ENCODE measurements around the gene MAL.

Gene MAL

DNA sequence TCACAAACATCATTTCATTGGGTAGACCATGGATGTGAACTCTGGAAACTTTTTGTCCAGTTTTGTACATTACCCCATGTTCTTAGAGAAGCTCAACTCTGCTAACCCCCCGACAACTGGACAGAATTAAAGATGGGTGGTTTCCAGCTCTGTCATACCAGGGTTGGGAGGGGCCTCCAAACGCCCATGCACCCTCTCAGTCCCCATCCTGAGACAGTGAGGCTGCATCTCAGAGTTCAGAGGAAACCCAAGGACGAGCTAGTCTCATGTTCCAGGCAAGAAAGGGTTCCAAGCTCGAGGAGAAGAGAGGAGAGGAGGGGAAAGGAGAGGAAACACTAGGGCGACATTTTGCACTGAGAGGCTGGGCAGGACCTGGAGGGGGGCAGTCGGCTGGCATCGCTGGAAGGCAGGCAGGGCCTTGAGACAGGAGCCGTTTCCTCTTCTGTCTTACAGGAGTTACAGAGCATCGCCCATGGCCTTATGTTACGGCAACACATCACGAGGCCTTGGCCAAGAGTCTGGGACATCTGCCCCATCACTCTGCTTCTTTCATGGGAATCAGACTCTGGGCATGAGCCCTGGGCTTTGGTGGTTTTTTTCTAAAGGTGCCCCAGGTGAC lies 16.4 kb downstream of the MAL start:
- peaks cover 2% of the 10 kb centered on the region for H3K27me3 ChIP-seq (replicated peaks)
- no peak overlapping the region for H3K27ac ChIP-seq
- in situ Hi-C loops (cut with HindIII; ENCODE audit: low pct_ligation_motif_present, low sequenced_read_pairs), result no loop called here
- no peak overlapping the region for H3K4me3 ChIP-seq (ENCODE audit: low read depth, low read length)
- DNase-seq, result no peak
- no peaks in the 10 kb centered on the region for H3K36me3 ChIP-seq (replicated peaks)
- TF ChIP-seq, protein P1, sequence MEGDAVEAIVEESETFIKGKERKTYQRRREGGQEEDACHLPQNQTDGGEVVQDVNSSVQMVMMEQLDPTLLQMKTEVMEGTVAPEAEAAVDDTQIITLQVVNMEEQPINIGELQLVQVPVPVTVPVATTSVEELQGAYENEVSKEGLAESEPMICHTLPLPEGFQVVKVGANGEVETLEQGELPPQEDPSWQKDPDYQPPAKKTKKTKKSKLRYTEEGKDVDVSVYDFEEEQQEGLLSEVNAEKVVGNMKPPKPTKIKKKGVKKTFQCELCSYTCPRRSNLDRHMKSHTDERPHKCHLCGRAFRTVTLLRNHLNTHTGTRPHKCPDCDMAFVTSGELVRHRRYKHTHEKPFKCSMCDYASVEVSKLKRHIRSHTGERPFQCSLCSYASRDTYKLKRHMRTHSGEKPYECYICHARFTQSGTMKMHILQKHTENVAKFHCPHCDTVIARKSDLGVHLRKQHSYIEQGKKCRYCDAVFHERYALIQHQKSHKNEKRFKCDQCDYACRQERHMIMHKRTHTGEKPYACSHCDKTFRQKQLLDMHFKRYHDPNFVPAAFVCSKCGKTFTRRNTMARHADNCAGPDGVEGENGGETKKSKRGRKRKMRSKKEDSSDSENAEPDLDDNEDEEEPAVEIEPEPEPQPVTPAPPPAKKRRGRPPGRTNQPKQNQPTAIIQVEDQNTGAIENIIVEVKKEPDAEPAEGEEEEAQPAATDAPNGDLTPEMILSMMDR (IDR thresholded peaks at IDR 0.05; ENCODE audit: low read depth, low read length, missing control alignments), result no peak

DNA sequence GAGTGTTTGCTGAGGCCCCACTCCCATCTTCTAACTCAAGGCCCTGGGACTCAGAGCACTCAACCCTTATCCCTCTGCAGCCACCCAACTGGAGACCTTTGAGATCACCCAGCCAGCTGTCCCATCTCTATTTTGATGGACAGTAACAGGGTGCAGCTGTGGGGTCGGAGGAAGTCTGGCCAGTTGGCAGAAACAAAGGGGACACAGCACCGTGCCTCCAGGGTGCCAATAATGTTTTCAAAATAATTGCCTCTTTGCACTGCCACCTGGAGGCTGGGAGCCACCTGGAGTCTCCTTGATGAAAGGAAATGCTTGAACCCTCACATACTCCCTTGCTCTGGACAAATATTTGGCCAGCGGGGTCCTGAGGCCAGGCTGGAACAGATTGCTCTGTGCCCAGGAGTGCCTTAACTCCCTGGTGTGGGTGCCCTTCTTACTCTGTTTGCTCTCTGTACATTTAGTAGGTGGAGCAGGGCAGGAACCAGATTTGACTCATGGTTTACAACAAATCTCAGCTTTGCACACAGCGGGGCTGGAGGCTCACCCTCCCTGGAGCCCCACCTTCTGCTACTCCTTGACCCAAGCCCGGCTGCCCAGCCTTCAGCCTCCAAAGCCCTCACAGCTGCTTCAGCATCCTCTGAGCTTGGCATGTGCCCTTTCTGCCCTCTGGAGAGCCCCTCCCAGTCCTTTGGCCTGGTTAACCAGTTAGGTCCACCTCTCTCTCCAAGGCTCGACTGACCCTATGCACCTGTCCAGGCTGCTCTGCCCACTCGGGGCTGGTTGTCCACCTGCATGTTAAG lies 17.2 kb downstream of the MAL start:
- DNase-seq, result no peak
- Histone ChIP-seq H3K36me3 (replicated peaks) (no peaks in the 10 kb centered on the region), H3K27ac (no peak overlapping the region), H3K4me3 (ENCODE audit: low read depth, low read length) (no peak overlapping the region), H3K27me3 (replicated peaks) (peaks cover 2% of the 10 kb centered on the region)
- TF ChIP-seq, protein P1 (IDR thresholded peaks at IDR 0.05; ENCODE audit: low read depth, low read length, missing control alignments), result no peak
- in situ Hi-C loops (cut with HindIII; ENCODE audit: low pct_ligation_motif_present, low sequenced_read_pairs), result no loop called here

DNA sequence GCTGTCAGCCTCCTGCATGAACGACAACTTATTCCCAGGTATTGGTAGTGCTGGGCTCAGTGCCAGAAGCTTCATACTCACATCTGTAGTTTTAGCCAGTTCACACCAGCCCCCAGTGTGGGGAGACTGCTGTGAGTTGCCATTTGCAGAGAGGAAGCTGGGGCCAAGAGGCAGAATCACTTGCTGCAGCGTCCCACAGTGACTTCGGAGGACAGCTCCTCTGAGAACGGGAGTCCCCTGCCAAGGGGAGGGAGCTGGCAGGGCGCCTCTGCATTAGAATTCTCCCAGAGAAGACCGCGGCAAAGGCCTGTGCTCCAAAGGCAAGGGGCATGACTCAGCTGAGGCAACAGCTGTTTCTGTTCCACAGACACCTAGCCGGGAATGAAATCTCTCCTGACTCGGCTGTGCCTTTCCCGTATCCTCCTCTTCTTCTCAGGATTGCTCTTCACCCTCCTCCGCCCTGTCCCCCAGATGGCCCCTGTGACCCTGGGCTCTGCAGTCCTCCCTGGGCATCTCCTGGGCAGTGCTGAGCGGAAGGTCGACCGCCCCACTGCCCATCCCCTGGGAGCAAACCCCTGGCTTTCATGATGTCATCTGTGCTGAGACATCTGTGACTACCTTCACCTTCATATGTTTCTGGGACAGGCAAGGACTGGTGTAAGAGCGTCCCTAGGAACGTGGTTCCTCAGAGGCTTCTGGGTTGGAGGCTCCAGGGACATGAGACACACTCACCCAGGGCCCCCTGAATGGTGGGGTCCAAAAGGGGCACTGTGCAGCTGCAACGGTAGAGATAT lies 18.0 kb downstream of the MAL start:
- H3K27ac ChIP-seq, result no peak overlapping the region
- H3K4me3 ChIP-seq (ENCODE audit: low read depth, low read length), result no peak overlapping the region
- in situ Hi-C loops (cut with HindIII; ENCODE audit: low pct_ligation_motif_present, low sequenced_read_pairs), result no loop called here
- TF ChIP-seq, protein P1 (IDR thresholded peaks at IDR 0.05; ENCODE audit: low read depth, low read length, missing control alignments), result no peak
- DNase-seq, result peak; percentile 22
- H3K27me3 ChIP-seq (replicated peaks), result peaks cover 2% of the 10 kb centered on the region
- no peaks in the 10 kb centered on the region for H3K36me3 ChIP-seq (replicated peaks)

DNA sequence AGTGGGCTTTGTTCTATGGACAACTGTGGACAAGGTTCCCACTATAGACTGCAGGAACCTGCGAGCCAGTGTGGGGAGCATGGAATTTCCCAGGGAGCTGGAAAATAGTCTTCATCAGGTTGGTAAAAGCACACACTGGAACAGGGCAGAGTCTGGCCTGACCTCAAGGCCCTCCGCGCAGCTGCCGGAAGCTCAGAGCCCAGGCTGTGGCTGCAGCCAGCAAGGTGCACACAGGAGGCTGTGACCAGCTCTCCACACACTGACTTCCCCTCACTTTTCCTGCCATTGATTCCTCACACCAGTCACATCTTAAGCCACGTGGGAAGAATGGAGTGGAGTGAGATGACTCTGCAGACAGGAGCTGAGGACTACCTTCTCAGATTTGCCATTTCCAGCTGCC lies 19.1 kb downstream of the MAL start:
- TF ChIP-seq, protein P1 (IDR thresholded peaks at IDR 0.05; ENCODE audit: low read depth, low read length, missing control alignments), result no peak
- in situ Hi-C loops (cut with HindIII; ENCODE audit: low pct_ligation_motif_present, low sequenced_read_pairs), result no loop called here
- DNase-seq, result no peak
- H3K4me3 ChIP-seq (ENCODE audit: low read depth, low read length), result no peak overlapping the region
- H3K27me3 ChIP-seq (replicated peaks), result peaks cover 2% of the 10 kb centered on the region
- no peak overlapping the region for H3K27ac ChIP-seq
- no peaks in the 10 kb centered on the region for H3K36me3 ChIP-seq (replicated peaks)

DNA sequence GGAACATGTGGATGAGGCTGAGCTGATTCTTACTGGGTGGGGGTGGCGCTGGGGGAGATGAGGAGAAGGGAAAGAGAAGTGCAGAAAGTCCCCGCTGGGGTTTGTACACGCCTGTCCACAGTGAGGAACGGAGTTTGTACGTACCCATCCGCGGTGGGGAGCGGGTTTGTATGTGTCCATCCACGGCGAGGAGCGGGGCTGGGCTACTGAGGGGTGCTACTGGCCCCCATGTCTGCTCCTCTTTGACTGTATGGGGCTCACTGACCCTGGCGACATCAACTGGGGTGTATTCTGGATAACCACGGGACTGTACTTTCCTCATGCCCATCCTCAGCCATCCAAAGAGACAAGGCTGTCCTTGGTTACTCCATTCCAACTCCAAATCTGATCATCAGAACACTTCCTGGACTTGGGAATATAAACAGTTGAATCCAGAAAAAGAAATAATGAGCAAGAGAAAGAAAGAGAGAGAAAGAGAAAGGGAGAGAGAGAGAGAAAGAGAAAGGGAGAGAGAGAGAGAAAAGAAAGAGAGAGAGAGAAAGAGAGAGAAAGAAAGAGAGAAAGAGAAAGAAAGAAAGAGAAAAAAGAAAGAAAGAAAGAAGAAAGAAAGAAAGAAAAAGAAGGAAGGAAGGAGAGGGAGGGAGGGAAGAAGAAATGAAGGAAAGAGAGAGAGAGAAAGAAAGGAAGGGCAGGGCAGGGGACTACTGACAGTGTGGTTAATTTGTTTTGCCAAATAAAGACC lies 21.0 kb downstream of the MAL start:
- TF ChIP-seq, protein P1 (IDR thresholded peaks at IDR 0.05; ENCODE audit: low read depth, low read length, missing control alignments), result no peak
- H3K36me3 ChIP-seq (replicated peaks), result no peaks in the 10 kb centered on the region
- H3K27ac ChIP-seq, result no peak overlapping the region
- no peak overlapping the region for H3K4me3 ChIP-seq (ENCODE audit: low read depth, low read length)
- H3K27me3 ChIP-seq (replicated peaks), result peaks cover 2% of the 10 kb centered on the region
- in situ Hi-C loops (cut with HindIII; ENCODE audit: low pct_ligation_motif_present, low sequenced_read_pairs), result no loop called here
- no peak for DNase-seq
